Activated CD4-positive, alpha-beta memory T cell treated with anti-CD3 and anti-CD28 coated beads, Interleukin-2, amount 10 ng/mL, durations not matched to agents 7 days and 5 days (primary cell): ENCODE data around the gene HYI. TPM values are rescaled to one million over a fixed set of nuclear protein-coding genes. Genes with fewer than 3 reads are reported as not detected.

ENCODE experiments used
- CTCF ChIA-PET: fragments of 350-600 bp; sonication (Branson Sonifier 250); formaldehyde crosslinking; loops from one replicate; lab custom pipeline; 2021; ENCODE audit warnings: antibody characterized with exemption, inconsistent platforms; lab: Charles Lee
- POLR2A ChIA-PET: fragments of 350-600 bp; sonication (Branson Sonifier 250); formaldehyde crosslinking; loops from one replicate; lab custom pipeline; 2021; ENCODE audit warnings: antibody characterized with exemption; lab: Charles Lee
- DNase-seq: peaks from one replicate; pipeline ENCODE4 v3.0.0-alpha.2; 2020
- H3K27ac Mint-ChIP-seq: one replicate; pipeline ENCODE4 v1.8.0; 2021; ENCODE audit warnings: mild to moderate bottlenecking, mixed read lengths
- H3K27me3 Mint-ChIP-seq: one replicate; pipeline ENCODE4 v1.8.0; 2021; ENCODE audit warnings: mixed read lengths
- H3K36me3 Mint-ChIP-seq: one replicate; pipeline ENCODE4 v1.8.0; 2021; ENCODE audit warnings: low read depth, mixed read lengths
- H3K4me1 Mint-ChIP-seq: one replicate; pipeline ENCODE4 v1.8.0; 2021; ENCODE audit warnings: mixed read lengths
- H3K4me3 Mint-ChIP-seq: one replicate; pipeline ENCODE4 v1.8.0; 2021; ENCODE audit warnings: mild to moderate bottlenecking, mixed read lengths
- H3K9me3 Mint-ChIP-seq: one replicate; pipeline ENCODE4 v1.8.0; 2021; ENCODE audit warnings: mixed read lengths
- total RNA-seq, 2 experiments: library from RNA; stranded (reverse); gene quantifications; one replicate each; pipeline ENCODE4 v1.2.3, GENCODE V29; 2021

Gene HYI
- total RNA-seq, 2 experiments from 2014 or later = 15.6 to 16.8 TPM

- H3K27me3 Mint-ChIP-seq = no peaks in the 10 kb centered on the region
- H3K27ac Mint-ChIP-seq = no peak overlapping the region
- ChIA-PET POLR2A (no interaction called here), CTCF (no interaction called here)
- no peak for DNase-seq
- H3K36me3 Mint-ChIP-seq = peaks cover 36% of the 10 kb centered on the region
- no peak overlapping the region for H3K4me3 Mint-ChIP-seq
- no peaks in the 10 kb centered on the region for H3K4me1 Mint-ChIP-seq
- no peaks in the 10 kb centered on the region for H3K9me3 Mint-ChIP-seq
Observed at GRCh38 chr1:43410571-43410970, 43.2 kb downstream of the HYI start.

DNA sequence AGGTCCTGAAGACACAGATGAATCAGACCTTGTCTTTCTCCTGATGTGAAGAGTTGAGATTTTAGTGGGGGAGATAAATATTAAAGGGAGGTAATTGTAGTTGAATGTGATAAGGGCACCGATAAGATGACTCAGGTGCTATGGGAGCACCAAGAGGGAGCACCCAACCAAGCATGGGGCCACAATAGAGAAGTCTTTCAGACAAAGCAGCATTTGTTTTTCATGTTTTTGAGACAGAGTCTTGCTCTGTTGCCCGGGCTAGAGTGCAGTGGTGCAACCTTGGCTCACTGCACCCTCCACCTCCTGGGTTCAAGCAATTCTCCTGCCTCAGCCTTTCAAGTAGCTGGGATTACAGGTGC, 47.9 kb downstream of the HYI start:
- ChIA-PET POLR2A (no interaction called here), CTCF (no interaction called here)
- H3K27ac Mint-ChIP-seq = no peak overlapping the region
- no peak overlapping the region for H3K4me3 Mint-ChIP-seq
- no peaks in the 10 kb centered on the region for H3K9me3 Mint-ChIP-seq
- DNase-seq = no peak
- no peaks in the 10 kb centered on the region for H3K4me1 Mint-ChIP-seq
- H3K27me3 Mint-ChIP-seq = no peaks in the 10 kb centered on the region
- H3K36me3 Mint-ChIP-seq = peaks cover 47% of the 10 kb centered on the region

DNA sequence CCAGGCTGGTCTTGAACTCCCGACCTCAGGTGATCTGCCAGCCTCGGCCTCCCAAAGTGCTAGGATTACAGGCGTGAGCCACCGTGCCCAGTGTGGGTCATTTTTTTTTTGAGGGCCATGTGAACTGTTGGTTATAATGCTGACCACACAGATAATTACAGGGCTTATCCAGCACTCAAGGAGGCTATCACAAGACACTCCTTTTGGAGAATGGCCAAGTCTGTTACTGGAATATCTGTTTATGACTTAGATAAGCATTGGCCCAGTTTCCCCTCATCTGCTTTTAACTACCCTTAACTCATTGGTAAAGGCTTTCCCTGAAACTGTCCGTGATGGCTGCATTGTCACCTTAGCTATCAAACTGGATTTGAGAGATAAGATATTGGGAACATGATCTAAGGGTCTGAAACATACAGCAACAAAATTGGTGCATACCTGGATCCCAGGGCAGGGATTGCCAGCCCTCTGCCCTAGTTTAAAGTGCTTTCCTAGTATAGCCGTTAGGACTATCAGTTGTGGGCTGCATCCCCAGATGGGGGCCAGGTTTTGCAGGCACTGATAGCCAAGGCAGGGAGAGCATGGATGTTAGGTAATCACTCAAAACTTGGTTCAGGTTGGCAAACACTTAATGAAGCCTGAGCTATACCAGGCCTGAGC, 48.4 kb downstream of the HYI start:
- Mint-ChIP-seq H3K4me3 (no peak overlapping the region), H3K27ac (no peak overlapping the region), H3K4me1 (no peaks in the 10 kb centered on the region), H3K36me3 (peaks cover 48% of the 10 kb centered on the region), H3K27me3 (no peaks in the 10 kb centered on the region), H3K9me3 (no peaks in the 10 kb centered on the region)
- no peak for DNase-seq
- ChIA-PET CTCF (no interaction called here), POLR2A (no interaction called here)

- H3K36me3 Mint-ChIP-seq = peaks cover 45% of the 10 kb centered on the region
- no peak overlapping the region for H3K27ac Mint-ChIP-seq
- H3K4me3 Mint-ChIP-seq = no peak overlapping the region
- POLR2A ChIA-PET = no interaction called here
- no peak for DNase-seq
- no peaks in the 10 kb centered on the region for H3K9me3 Mint-ChIP-seq
- CTCF ChIA-PET = no interaction called here
- H3K4me1 Mint-ChIP-seq = no peaks in the 10 kb centered on the region
- no peaks in the 10 kb centered on the region for H3K27me3 Mint-ChIP-seq
Observed at GRCh38 chr1:43404353-43404752, 49.4 kb downstream of the HYI start.

DNA sequence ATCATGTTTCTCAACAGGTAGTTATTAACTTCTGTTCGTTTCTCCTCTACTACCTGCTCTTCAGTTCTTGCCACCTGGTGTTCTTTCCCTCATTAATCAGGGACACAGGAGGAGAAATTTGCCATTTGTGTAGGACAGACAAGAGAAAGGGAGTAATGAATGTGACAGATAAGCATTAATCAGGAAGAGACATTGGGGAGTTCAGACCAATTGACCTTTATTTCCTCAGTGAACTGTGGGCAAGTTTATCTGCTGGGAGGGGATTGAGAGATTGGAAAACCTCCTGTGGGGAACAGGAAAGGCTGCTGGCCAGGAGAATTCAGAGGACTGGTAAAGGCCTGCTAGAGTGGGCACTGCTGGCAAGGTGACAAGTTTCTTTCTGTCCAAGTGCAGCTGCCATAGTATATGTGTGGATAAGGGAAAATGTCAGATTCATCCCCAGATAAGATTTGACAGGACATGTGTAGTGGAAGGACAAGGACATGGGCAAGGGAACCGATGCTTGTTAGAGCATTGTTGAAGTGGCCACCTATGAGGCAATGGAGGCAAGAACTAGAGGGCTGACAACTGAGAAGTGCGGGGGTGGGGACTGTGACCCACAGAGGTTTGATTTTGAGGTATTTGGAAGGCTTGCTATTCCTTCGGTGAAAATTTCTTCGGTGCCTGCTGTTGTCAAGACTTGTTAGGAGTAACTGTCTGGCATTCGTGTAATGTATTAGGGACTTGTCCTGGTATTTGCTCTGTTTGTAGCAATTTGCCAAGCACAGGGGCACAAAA, 51.5 kb downstream of the HYI start:
- Mint-ChIP-seq H3K27ac (no peak overlapping the region), H3K4me3 (no peak overlapping the region), H3K4me1 (peaks cover 2% of the 10 kb centered on the region), H3K36me3 (peaks cover 35% of the 10 kb centered on the region), H3K9me3 (no peaks in the 10 kb centered on the region), H3K27me3 (no peaks in the 10 kb centered on the region)
- POLR2A ChIA-PET = no interaction called here
- CTCF ChIA-PET = no interaction called here
- no peak for DNase-seq

Other genes with a start within 250 kb of the HYI start
- gene TMEM125, start 183.9 kb downstream of the HYI start, total RNA-seq = not detected
- gene C1orf210, start 168.3 kb downstream of the HYI start, total RNA-seq = not detected
- gene TIE1, start 152.9 kb downstream of the HYI start, total RNA-seq = under 1 TPM in 1 of 2 experiments, not detected in 1; 0.45 TPM
- gene MPL, start 116.1 kb downstream of the HYI start, total RNA-seq = not detected
- gene CDC20, start 95.0 kb downstream of the HYI start, total RNA-seq = 100 to 1,000 TPM; 130 to 141 TPM
- 10 to 100 TPM; 71.8 to 74.1 TPM for gene ELOVL1, start 85.9 kb downstream of the HYI start, total RNA-seq
- gene MED8, start 64.1 kb downstream of the HYI start, total RNA-seq = 10 to 100 TPM; 35.6 to 36.9 TPM
- 10 to 100 TPM; 55.6 to 57.8 TPM for gene SZT2, start 64.0 kb downstream of the HYI start, total RNA-seq
- gene PTPRF, start 77.0 kb upstream of the HYI start, total RNA-seq = 1 to 10 TPM; 2.1 to 2.4 TPM
- gene KDM4A, start 196.2 kb upstream of the HYI start, total RNA-seq = 10 to 100 TPM; 45.3 to 49.4 TPM